Endothelial cell (in vitro differentiated cells): ENCODE results near the gene HLA-DPA1. TPM values are rescaled to one million over a fixed set of nuclear protein-coding genes. Genes with fewer than 3 reads are reported as not detected.

Experiments used
- DNase-seq: peaks from one replicate; pipeline ENCODE4 v3.0.0; 2021; ENCODE audit warnings: low spot score
- H3K27ac Mint-ChIP-seq: one replicate; pipeline ENCODE4 v1.8.0; 2021; ENCODE audit warnings: mixed read lengths, inconsistent platforms; ENCODE audit not compliant: unreplicated experiment
- H3K27me3 Mint-ChIP-seq: one replicate; pipeline ENCODE4 v1.8.0; 2021; ENCODE audit warnings: mild to moderate bottlenecking, moderate library complexity, mixed read lengths, inconsistent platforms; ENCODE audit not compliant: unreplicated experiment
- H3K36me3 Mint-ChIP-seq: one replicate; pipeline ENCODE4 v1.8.0; 2021; ENCODE audit warnings: mild to moderate bottlenecking, low read depth, mixed read lengths, inconsistent platforms; ENCODE audit not compliant: unreplicated experiment
- H3K4me1 Mint-ChIP-seq: one replicate; pipeline ENCODE4 v1.8.0; 2021; ENCODE audit warnings: mild to moderate bottlenecking, mixed read lengths, inconsistent platforms; ENCODE audit not compliant: unreplicated experiment
- H3K4me3 Mint-ChIP-seq: one replicate; pipeline ENCODE4 v1.8.0; 2021; ENCODE audit warnings: mild to moderate bottlenecking, mixed read lengths, inconsistent platforms; ENCODE audit not compliant: unreplicated experiment
- H3K9me3 Mint-ChIP-seq: one replicate; pipeline ENCODE4 v1.8.0; 2021; ENCODE audit warnings: mixed read lengths, inconsistent platforms; ENCODE audit not compliant: unreplicated experiment
- CTCF ChIP-seq: fragments of 200-600 bp; sonication (generic); IDR thresholded peaks from one replicate; pipeline ENCODE4 v1.5.0; 2021; ENCODE audit warnings: antibody characterized with exemption; ENCODE audit not compliant: unreplicated experiment
- total RNA-seq: library from RNA; stranded (reverse); fragmentation: NEBNext Ultra II Directional; extraction: Animal tissue kit (Norgen Biotek cat#: 25700); gene quantifications from one replicate; pipeline ENCODE4 v1.2.1, GENCODE V29; 2021; ENCODE audit not compliant: unreplicated experiment

HLA-DPA1 gene
- total RNA-seq, 1 donor from 2014 or later: 8.5 TPM

DNA sequence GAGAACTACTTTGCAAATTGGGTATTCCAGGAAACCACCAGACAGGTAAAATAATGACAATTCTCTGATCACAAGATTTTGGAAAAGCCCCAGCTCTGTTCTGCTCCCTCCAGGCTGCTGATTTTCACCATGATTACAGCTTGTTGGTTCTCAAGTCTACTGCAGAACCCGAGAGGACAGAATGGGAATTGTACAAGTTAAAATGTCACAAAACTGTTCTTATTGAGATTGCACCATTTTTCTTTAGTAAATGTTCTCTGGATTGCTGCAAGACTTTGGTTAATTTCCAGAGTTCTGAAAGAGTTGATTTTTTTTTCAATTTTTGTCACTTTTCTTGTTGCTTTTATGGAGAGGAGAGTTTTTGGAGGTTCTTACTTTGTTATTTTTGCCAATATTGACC is 36.9 kb downstream of the HLA-DPA1 start:
- Mint-ChIP-seq H3K9me3 (no peaks in the 10 kb centered on the region), H3K4me1 (no peaks in the 10 kb centered on the region), H3K27me3 (peaks cover 1% of the 10 kb centered on the region), H3K36me3 (no peaks in the 10 kb centered on the region), H3K4me3 (no peak overlapping the region), H3K27ac (no peak overlapping the region)
- no peak for TF ChIP-seq CTCF
- no peak for DNase-seq

DNA sequence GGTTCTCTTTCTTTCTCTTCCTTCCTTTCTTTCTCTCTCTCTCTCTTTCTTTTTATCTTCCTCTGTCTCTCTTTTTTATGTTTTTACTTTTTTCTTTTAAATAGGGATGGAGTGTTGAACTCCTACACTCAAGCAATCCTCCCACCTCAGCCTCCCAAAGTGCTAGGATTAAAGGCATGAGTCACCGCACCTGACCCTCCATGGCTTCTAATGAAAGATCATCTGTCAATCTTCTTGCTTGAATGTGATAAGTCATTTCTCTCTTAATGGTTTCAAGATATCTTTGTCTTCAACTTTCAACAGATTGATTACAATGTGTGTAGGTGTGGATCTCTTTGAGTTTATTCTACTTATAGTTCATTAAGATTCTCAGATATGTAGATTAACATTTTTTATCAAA is 38.9 kb downstream of the HLA-DPA1 start:
- Mint-ChIP-seq H3K27me3 (peaks cover 4% of the 10 kb centered on the region), H3K4me3 (no peak overlapping the region), H3K36me3 (no peaks in the 10 kb centered on the region), H3K27ac (no peak overlapping the region), H3K4me1 (peaks cover 3% of the 10 kb centered on the region), H3K9me3 (no peaks in the 10 kb centered on the region)
- no peak for TF ChIP-seq CTCF
- no peak for DNase-seq

DNA sequence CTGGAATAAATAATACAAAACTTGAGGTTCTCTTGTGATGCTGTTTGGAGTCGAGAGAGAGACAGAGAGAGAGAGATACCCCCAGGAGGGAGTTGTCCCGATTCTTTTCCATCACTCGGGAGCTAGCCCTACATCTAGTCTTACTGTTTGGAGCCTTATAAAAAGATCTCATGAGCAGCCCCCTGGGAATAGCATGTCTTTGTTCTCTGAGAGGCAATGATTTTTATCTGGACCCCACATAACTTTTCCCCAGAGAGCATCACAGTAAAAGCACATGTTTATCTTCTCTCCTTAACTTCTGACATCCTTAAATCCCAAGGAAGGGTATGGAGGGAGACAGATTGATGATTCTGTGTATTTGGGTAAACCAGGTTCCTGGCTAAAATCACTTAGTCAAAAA is 43.2 kb downstream of the HLA-DPA1 start:
- Mint-ChIP-seq H3K9me3 (no peaks in the 10 kb centered on the region), H3K27me3 (peaks cover 4% of the 10 kb centered on the region), H3K4me3 (no peak overlapping the region), H3K27ac (no peak overlapping the region), H3K4me1 (peaks cover 19% of the 10 kb centered on the region), H3K36me3 (no peaks in the 10 kb centered on the region)
- TF ChIP-seq CTCF: no peak
- DNase-seq: no peak

DNA sequence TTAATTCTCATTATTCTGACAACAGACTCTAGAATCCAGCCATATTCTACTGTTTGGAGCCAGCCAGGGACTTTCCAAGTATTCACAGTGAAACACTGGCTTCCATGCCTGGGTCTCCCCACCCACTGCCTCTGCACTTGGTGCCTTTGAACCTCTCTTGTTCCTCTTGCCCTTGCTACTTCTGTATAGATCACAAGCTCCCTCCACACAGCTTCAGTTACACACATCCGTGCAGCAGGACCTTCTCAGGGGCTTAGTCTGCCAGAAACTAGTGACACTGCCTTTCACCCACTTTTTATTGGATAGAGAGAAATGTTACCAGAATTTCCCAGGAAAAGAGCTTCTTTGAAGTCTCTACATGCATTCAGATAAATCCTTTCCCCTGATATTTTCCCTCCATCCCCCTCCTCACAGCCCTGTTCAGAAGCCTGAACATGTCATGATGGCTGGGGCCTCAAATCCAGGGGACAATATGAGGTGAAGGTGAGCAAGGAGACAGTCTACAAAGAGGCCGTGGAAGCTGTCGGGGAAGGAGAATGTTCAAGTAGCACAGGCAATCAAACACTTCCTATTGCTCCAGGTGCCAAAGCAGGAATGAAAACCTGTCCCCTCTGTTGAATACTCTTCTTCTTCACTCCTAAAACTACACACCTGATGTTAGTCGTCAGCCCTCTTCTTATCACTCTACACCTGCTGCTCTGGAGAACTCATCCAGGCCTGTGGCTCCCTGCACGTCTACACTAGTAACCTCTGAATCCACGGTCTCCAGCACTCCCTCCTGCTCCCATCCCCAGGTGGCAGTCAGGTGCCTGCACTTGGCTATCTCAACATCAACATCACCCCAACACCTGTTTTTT is 43.9 kb downstream of the HLA-DPA1 start:
- peak overlapping the region; percentile 56 for H3K4me3 Mint-ChIP-seq
- peaks cover 19% of the 10 kb centered on the region for H3K4me1 Mint-ChIP-seq
- no peaks in the 10 kb centered on the region for H3K9me3 Mint-ChIP-seq
- no peaks in the 10 kb centered on the region for H3K36me3 Mint-ChIP-seq
- peaks cover 3% of the 10 kb centered on the region for H3K27me3 Mint-ChIP-seq
- no peak for DNase-seq
- no peak for TF ChIP-seq CTCF
- H3K27ac Mint-ChIP-seq: peak overlapping the region; percentile 55

GRCh38 chr6:33028220-33028849 is 45.1 kb downstream of the HLA-DPA1 start:
- peaks cover 3% of the 10 kb centered on the region for H3K27me3 Mint-ChIP-seq
- H3K4me1 Mint-ChIP-seq: peaks cover 19% of the 10 kb centered on the region
- H3K36me3 Mint-ChIP-seq: no peaks in the 10 kb centered on the region
- DNase-seq: no peak
- H3K9me3 Mint-ChIP-seq: no peaks in the 10 kb centered on the region
- no peak overlapping the region for H3K4me3 Mint-ChIP-seq
- TF ChIP-seq CTCF: no peak
- H3K27ac Mint-ChIP-seq: peak overlapping the region; percentile 44
